Measurements from ENCODE around the gene SESN3.
A peak's percentile ranks its signal among the peaks of the same experiment; 100 is the strongest.
"Not testable (repeated sequence)": the region's sequence is repeated elsewhere in the genome, so short reads cannot be mapped to it uniquely, and the experiment has no call there.

The SESN3 gene

DNA sequence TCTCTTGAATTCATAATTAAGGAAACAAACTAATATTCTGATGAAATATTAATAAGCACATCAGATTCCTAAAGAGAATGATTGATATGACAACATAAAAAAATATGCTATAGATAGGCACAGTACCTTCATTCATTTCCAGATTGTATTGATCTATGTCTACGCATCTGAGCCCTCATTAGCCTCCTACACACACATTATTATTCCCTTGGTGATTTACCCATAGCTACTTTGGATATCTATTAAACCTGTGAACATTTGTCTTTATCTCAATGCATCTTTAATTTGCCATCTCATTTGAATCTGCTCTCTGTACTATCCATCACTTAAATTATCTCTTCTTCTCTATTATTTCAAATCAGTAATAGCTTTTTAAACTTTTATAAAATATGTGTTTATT, 18.4 kb downstream of the SESN3 start:
- no peak for DNase-seq

DNA sequence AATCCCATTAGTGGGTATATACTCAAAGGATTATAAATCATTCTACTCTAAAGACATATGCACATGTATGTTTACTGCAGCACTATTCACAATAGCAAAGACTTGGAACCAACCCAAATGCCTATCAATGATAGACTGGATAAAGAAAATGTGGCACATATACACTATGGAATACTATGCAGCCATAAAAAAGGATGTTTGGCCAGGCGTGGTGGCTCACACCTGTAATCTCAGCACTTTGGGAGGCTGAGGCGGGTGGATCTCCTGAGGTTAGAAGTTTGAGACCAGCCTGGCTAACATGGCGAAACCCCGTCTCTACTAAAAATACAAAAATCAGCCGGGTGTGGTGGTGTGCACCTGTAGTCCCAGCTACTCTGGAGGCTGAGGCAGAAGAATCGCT, 21.5 kb downstream of the SESN3 start:
- DNase-seq = not testable (repeated sequence)

DNA sequence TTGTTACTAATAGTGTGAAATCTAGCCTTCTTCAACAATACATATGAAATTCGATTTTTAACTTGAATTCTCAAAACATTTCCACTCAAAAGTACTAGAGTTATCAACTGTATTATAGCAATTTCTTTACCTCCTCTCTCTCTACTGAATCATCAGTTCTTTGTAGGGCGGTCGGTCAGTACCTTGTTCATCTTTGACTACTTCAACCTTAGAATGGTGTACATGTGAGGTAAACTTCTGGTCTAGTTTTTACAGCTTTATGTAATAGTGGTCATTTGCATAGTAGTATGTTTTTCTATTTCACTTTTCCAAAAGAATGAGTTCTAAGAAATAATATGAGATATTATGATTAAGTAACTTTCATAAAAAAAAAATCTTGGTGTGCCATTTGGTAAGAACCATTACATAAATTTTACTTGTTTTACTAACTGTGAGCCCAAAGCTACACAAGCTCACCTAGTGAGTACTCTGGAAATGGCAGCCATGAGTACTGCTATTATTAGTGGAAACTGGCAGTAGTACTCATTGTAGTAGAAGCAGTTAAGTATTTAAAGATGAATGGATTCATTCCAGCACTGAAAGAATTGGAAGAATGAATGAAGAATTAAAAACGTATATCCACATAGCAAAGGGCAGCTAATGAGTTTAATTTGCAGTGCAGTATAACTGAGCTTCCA, 30.1 kb downstream of the SESN3 start:
- DNase-seq = no peak

DNA sequence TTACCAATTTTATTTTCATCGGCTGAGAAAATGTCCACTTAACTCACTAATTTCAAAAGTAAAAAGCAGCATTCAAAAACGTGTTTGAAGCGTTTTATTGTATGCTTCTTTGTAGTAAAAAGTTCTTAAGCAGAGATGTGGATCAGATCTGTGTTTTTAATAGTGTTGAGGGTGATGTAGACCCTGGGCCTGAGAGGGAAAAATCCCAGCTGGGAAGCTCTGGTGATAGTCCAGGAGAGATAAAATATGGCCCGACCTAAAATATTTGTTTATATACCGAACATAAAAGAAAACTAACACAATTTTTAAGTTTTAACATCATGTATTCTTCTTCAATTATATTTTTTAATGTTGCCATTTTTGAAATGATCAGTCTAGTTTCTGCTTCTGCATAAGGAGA, 35.2 kb downstream of the SESN3 start:
- DNase-seq = no peak

DNA sequence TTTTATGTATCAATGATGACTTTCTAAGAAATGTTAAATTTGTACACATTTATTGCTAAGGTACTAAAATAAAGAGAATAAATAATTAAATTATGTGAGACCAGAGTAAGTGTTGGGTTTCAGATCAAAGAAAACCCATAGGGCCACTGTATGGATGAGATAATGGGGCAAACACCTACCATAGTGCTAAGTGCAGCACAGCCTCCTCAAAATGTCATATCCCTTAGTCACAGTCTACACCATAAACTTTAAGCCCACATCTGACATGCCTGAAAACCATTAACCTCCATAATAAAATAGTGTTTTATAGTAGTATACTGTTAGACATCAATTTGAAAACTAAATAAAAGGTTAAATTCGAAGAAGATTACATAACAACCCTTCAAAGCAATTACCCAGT, 37.5 kb downstream of the SESN3 start:
- DNase-seq = peak in 1 of 2 experiments; percentile 27

DNA sequence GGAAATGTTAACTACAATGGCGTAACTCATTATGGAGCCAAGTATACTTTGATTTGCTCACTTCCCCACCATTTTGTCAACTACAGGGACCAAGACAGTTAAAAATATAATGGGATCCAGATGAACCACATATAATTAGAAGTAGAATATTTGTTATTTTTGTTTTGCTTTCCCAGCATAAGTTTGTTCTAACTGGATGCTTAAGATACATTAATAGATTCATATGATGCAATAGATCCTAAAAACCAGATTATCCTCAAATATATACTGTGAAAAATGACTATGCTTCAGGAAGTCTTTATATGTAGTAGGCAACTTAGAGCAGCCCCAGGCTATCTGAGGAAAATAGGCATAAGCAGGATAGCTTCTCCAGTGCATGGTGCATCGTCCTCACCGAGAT, 38.3 kb downstream of the SESN3 start:
- peak in 1 of 2 experiments; percentile 23 for DNase-seq

DNA sequence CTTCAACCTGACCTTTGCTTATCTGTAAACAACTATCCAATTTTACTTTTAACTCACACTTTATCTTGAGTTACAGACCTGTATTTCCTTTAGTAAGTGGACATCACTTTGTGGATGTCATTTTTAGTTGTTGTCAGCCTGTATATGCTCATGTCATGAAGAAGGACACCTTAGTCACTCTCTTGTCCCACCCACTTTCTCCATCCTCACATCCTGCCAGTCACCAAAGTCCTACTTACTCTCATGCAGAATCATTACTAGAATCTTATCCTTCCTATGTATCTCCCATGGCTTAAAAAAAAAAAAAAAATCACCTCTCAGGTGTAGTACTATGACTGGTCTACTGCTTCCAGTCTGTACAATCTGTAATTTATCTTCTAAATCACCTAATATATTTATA, 43.3 kb downstream of the SESN3 start:
- no peak for DNase-seq

DNA sequence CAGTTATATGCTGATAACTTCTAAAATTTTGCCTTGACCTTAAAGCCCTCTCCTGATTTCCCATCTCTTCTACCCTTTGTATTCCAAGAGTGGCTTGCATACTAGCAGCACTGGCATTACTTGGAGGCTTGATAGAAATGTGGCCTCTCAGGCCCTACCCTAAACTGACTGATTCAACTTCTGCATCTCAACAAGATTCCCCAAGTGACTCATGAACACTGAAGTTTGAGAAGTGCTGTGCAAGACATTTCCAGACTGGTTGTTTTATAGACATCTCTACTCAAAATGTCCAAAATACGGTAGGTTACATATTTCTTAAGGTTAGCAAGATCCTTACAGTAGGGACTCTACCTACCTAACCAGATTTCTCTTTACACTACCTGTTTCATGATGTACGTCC, 48.6 kb downstream of the SESN3 start:
- no peak for DNase-seq

DNA sequence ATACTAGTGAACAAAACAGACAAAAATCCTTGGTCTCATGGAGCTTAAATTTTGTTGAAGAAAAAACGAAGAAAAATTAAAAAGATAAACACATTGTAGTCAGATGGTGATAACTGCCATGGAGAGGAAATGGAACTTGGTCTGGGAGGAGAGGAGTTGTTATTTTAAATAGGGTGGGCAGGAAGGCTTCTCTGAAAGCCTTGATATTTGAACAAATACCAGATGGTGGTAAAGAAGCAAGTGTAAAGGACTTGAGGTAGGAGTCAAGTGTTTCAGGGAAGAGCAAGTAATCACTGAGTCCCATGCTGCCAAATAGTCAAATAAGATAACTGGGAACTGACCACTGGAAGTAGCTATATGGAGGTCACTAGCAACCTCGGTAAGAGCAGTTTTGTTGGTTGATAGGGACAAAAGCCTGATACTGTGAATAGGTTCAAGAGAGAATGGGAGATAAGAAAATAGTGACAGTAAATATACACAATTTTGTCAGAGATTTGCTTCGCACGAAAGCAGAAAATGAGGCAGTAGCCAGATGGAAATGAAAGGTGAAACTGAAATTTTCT, 55.1 kb downstream of the SESN3 start:
- DNase-seq = no peak

DNA sequence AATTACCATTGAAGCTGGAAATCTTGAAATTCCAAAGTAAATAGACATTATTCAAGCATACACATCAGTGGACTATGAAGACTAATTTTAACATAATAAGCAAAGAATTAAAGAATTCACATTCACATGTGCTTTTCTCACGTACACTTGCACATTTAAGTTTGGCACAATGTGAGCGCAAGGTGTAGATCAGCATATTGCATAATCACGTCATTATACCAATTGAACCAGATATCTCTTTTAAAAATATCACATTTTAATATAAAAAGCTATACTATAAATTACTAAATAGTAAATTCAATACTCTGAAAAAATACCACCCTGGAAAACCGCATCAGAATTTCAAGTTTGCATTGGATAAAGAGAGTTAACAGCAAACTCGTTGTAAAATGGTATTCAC, 60.7 kb downstream of the SESN3 start:
- no peak for DNase-seq

DNA sequence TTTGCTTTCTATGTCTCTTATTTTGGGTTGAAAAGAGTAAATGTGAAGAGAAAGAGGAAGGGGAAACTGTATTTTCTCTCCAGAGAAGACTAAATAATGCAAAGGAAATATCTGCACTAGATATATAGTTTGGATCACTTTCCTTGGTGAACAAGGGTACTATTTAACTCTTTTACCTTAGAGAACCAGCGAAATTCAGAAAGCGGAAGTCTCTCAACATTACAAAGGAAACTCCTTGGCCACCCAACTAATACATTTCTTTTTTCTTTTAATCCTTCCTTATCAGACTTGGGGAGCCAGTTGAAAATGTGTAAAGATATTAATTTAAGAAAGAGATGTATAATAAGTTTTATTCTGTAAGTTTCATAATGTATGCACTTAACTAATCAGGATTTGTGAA, 64.2 kb downstream of the SESN3 start:
- no peak for DNase-seq

DNA sequence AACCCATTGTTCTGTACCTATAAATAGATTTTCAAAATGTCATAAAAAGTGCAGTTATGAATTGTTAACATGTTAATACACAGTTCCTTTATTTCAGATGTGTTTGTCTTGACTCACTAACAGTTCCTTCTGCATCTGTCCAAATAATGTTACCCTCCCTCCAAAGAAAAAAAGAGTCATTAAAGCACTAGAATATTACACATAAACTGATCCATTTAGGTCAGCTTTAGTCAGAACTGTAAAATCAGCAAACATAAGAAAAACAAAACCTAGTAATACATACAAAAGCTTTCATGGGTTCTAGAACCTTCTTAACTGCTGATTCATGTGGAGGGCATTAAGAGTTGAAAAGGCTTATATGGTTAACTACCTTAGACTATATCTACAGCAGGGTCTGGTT, 65.4 kb downstream of the SESN3 start:
- no peak for DNase-seq

DNA sequence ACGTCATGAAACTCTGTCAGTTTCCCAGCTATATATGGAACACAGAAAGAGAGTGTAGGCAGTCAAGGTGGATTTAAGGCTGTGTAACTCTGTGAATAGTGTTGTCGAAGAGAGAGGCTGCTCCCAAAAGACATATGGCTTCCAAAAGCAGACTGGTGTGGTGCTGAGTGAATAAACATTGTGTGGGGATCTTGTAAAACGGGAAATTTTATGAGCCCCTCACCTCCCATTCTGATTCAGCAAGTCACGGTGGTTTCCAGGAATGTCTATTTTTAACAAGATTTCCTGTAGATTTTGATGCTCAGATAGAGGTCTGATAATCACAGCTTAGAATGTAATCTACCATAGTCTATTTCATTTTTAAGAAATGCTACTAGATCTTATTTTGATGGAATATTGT, 67.9 kb downstream of the SESN3 start:
- DNase-seq = no peak

DNA sequence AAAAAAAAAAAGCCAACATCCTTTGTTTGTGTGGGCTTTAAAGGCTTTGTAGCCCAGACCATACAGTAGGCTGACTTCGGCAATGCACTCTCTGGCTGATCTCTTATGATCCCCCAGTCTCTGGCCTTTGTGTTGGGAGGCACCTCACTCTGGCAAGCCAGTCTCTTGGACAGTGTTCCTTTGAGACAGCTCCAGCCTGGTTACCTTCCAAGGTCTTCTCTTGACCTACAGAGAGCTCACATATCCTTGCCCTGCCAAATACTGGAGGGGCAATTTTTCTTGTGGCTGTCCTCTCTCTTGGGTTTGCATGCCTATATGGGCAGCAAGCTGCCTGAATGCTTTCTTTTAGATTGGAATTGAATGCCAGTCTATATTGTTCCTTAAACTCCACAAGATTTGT, 69.8 kb downstream of the SESN3 start:
- no peak for DNase-seq

DNA sequence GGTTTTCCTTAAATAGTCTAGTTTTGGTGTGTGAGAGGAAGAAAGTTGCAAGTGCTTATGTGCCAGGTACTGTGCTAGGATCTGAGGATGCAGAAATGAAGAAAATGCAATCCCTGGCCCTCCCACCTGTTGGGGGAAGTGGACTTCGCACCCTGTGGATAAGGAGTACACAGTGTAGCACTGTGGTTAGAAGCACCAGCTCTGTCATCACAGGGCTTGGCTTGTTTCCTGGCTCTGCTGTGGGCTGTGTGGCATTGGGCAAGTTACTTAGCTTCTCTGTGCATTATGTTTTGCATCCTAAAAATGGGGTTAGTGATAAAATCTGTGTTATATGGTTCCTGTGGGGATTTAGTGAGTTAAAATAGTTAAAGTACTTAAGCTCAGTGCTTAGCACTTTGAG, 73.2 kb downstream of the SESN3 start:
- no peak for DNase-seq

DNA sequence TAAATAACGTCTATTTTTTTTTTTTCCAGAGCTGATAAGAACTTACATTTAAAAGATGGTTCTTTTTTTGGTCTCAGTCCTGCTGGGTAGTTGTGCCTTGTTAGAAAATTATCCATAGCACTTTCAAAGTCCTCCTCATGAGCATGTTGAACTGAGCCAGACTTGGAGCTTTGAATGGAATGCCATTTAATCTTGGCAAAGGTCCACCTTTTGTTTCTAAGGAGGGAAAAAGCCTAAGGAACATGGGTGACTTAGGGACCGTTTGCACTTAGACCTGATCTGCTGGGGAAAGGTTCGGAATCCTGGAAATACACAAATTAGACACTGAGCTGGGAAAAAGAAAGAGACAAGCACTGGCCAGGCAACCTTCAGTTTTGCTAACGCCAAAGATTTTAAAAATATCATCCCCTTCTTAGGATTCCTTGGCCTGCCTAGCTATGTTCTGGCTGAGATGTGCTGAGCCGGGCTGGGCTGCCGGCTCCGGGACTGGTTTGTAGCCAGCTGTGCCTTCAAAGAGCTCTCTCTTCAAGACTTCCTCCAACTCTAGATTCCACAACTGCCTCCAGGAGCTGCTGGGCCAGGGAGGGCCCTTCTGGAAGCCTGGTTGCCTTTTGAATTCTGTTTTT, 74.0 kb downstream of the SESN3 start:
- no peak for DNase-seq

DNA sequence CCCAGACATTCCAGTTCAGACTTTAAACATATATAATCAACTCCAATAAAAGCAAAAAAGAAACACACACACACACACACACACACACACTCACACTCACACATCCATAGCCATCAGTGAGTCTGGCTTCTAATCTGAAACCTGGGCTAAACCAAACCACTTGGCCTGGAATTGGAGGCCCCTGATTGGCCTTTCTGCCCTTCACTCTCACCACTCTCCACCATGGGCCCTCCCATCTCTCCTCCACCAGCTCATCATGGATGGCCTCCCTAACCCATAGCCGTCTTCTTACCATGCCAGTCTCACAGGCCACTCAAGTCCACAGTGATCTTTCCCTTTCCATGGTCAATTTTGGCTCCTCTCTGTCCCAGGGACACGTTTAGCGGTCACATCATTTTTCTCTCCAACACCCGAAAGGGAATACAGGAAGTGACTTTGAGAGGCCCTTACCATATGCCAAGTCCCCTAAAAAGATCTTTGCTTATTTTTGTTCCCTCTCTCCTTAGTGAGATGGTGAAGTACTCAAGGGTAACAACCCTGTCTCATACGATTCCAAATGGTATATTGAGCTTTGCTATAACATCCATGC, 74.8 kb downstream of the SESN3 start:
- no peak for DNase-seq

DNA sequence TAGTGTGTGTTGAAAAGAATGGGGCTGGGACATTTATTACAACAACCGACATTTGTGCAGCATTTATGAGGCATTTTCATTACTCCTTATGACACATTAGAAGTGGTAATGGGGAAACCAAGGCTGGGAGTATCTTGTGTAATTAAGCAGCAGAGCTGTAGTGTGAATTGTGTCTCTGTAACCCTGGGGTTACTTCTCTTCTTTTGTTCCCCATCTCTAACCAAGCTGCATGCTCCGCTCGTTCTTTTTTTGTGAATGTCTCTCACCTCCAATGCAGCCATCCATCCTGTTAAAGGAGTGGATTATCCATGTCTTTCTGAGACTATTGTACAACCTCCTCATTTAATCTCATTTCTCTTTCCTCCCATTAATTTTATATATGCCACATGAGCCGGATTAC, 75.6 kb downstream of the SESN3 start:
- DNase-seq = no peak

DNA sequence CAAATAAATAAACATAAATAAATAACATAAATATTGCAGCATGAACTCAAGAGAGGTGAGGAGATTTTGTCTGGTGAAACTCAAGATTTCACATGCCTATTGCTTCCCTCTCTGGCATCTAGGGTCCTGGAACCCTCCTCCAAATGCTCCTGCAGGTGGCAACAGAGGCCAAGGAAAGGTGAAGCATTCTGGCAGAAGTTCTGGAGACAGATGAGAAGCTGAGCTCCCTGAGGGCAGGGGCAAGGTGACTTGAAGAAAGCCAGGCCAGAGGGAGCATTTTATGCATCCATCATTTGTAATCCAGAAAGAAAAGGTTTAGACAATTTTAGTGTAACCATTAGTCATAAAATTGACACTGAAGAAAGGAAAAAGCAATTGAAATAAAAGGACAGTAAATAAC, 76.5 kb downstream of the SESN3 start:
- peak; percentile 9 to 52 for DNase-seq

DNA sequence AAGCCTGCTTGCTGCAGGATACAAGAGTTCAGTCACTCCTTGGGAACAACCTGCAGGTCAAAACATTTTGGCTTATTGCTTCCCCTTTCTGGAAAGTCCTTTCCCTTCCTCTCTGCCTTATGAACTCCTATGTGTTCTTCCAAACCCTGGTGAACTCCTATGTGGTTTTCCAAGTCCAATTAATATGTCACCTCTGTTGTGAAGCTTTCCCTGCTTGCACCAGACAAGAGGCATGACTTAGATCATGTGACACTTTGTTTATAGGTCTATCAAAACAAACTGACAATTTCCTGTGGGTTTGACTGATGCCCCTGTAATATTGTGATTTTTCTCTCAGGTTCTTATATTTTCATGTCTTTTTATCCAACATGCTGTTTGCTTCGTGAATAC, 77.2 kb downstream of the SESN3 start:
- no peak for DNase-seq

DNA sequence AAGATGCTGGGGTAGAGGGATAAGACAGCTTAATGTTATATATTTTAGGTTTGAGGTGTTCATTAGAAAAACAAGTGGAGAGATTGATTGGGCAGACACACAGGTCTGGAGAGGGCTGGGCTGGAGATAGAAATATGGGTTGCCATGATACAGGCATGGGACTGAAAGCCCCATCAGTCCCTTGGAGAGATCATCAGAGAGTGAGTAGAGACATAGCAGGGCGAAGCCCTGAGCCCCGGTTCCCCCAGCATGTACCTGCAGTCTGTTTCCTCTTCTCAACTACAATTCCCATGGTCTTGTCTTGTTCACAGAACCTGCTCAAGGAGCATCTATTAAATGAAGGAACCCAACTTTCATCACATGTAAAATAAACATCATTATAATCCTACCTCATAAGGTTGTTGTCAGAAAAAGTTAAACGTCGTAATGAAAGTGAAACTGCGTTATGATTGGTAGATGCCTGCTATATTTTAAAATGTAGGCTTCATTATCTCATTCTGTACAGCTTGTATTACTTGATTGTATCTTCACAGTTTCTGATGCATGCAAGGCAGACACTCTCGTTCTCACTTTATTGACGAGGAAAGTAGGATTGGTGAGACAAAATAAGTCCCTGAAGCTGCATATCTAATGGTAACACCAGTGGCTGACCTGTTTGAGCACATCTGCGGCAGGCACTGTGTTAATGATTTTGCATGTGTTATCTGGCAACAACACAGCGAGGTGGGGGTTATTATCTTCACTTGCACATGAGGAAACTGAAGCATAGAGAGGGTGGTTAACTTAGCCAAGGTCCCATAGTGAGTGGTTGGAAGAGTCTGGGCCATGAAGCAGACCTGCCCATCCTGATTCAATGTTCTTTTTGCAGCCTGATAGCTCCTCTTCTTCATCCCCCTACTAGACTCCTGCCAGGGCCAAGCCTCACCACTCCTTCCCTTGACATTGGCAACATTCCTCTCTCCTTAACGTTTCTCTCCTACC, 77.8 kb downstream of the SESN3 start:
- no peak for DNase-seq

DNA sequence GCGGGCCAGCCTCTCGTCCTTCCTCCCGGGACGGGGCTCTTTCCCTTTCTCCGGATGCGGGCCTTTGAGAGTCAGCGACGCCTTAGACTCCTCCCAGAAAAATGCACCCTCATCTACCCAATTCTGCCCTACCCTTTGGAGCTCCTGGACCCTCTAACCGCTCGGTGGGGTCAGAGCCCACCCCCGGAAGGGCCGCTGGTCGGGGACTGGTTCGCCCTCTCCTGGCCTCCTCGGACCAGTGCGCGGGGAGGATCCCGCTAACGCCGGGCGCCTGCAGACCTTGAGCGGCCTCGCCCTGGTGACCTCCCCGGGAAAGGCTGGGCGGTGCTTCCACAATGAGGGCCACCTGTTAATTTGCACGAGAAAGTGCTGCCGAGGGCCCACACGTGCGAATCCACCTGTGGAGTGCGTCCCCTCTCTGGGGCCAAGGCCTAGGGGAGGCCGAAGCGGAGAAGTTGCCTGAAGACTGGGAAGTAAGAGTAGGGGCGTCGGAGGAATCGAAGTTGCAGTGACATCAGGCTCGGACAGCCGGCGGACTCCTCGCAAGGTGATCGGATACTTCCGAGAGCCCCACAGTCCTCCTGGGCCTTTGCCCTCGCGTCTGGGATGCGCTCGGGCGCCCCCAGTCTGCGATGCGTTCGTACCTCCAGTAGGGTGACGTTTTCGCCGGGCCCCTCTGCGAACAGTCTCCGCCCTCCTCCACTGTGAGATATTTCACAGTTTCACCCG, 79.9 kb downstream of the SESN3 start:
- peak; percentile 86 for DNase-seq

All from NCI-H1930 (cell line).